Activated naive CD4-positive, alpha-beta T cell treated with anti-CD3 and anti-CD28 coated beads for 36 hours (primary cell): ENCODE results near the gene CCDC85A. TPM values are rescaled to one million over a fixed set of nuclear protein-coding genes. Genes with fewer than 3 reads are reported as not detected.

Source experiments
- CTCF ChIA-PET: fragments of 350-600 bp; sonication (Branson Sonifier 250); formaldehyde crosslinking; loops from one replicate; lab custom pipeline; 2021; ENCODE audit warnings: antibody characterized with exemption; lab: Charles Lee
- DNase-seq: peaks from one replicate; pipeline ENCODE4 v3.0.0-alpha.2; 2020
- H3K27ac Mint-ChIP-seq: one replicate; pipeline ENCODE4 v1.8.0; 2021; ENCODE audit warnings: mild to moderate bottlenecking, mixed read lengths
- H3K27me3 Mint-ChIP-seq: one replicate; pipeline ENCODE4 v1.8.0; 2021; ENCODE audit warnings: low read depth, mixed read lengths
- H3K36me3 Mint-ChIP-seq: one replicate; pipeline ENCODE4 v1.8.0; 2021; ENCODE audit warnings: low read depth, mixed read lengths
- H3K4me1 Mint-ChIP-seq: one replicate; pipeline ENCODE4 v1.8.0; 2021; ENCODE audit warnings: low read depth, mixed read lengths
- H3K4me3 Mint-ChIP-seq: one replicate; pipeline ENCODE4 v1.8.0; 2021; ENCODE audit warnings: mild to moderate bottlenecking, moderate library complexity, mixed read lengths
- H3K9me3 Mint-ChIP-seq: one replicate; pipeline ENCODE4 v1.8.0; 2021; ENCODE audit warnings: mixed read lengths
- intact Hi-C: fragments of 100-400 bp; cut with micrococcal nuclease; formaldehyde crosslinking; loops from one replicate; pipeline ENCODE4 v1.15.1; 2023
- total RNA-seq, 2 experiments: library from RNA; stranded (reverse); gene quantifications; one replicate each; pipeline ENCODE4 v1.2.3, GENCODE V29; 2021

Gene CCDC85A
- total RNA-seq, 2 experiments from 2014 or later, result not detected

GRCh38 chr2:56175779-56176178 lies 8.0 kb upstream of the CCDC85A start:
- Mint-ChIP-seq H3K4me3 (no peak overlapping the region), H3K9me3 (no peaks in the 10 kb centered on the region), H3K4me1 (no peaks in the 10 kb centered on the region), H3K36me3 (no peaks in the 10 kb centered on the region), H3K27ac (no peak overlapping the region), H3K27me3 (peaks cover 12% of the 10 kb centered on the region)
- CTCF ChIA-PET, result no interaction called here
- DNase-seq, result no peak
- intact Hi-C loops, result no loop called here

- CTCF ChIA-PET, result interaction anchor here (0.6 kb wide), 1 partner anchor 476 kb away, joined by 5 read pairs; no protein-coding TSS in a partner anchor
These were observed 6.2 kb upstream of the CCDC85A start for GRCh38 chr2:56177420-56178220.

GRCh38 chr2:56179931-56180330 lies 3.9 kb upstream of the CCDC85A start:
- intact Hi-C loops, result no loop called here
- Mint-ChIP-seq H3K27ac (no peak overlapping the region), H3K9me3 (no peaks in the 10 kb centered on the region), H3K36me3 (no peaks in the 10 kb centered on the region), H3K4me3 (no peak overlapping the region), H3K27me3 (peaks cover 32% of the 10 kb centered on the region), H3K4me1 (peaks cover under 1% of the 10 kb centered on the region)
- no peak for DNase-seq
- CTCF ChIA-PET, result no interaction called here

More at GRCh38 chr2:56177420-56178220, 6.2 kb upstream of the CCDC85A start:
- H3K9me3 Mint-ChIP-seq, result no peaks in the 10 kb centered on the region
- no peak for DNase-seq
- H3K4me3 Mint-ChIP-seq, result no peak overlapping the region
- intact Hi-C loops, result no loop called here
- H3K27ac Mint-ChIP-seq, result no peak overlapping the region
- no peaks in the 10 kb centered on the region for H3K36me3 Mint-ChIP-seq
- H3K27me3 Mint-ChIP-seq, result peaks cover 24% of the 10 kb centered on the region
- H3K4me1 Mint-ChIP-seq, result no peaks in the 10 kb centered on the region

GRCh38 chr2:56182420-56182819 lies 1.4 kb upstream of the CCDC85A start:
- CTCF ChIA-PET, result interaction anchor here (1.4 to 2.3 kb wide), 3 partner anchors 19 to 1335 kb away, joined by 4 to 8 read pairs (median 6); no protein-coding TSS in a partner anchor
- no peak for DNase-seq
- Mint-ChIP-seq H3K27ac (no peak overlapping the region), H3K27me3 (peaks cover 52% of the 10 kb centered on the region), H3K4me1 (peaks cover 3% of the 10 kb centered on the region), H3K4me3 (no peak overlapping the region), H3K9me3 (no peaks in the 10 kb centered on the region), H3K36me3 (no peaks in the 10 kb centered on the region)
- intact Hi-C loops, result loop anchor here (2.0 kb wide), 1 partner anchor 464 kb away; no protein-coding TSS in a partner anchor

GRCh38 chr2:56184500-56185011 lies 766 bp downstream of the CCDC85A start:
- Mint-ChIP-seq H3K4me1 (peaks cover 3% of the 10 kb centered on the region), H3K4me3 (no peak overlapping the region), H3K9me3 (no peaks in the 10 kb centered on the region), H3K27me3 (peaks cover 60% of the 10 kb centered on the region), H3K36me3 (no peaks in the 10 kb centered on the region), H3K27ac (no peak overlapping the region)
- peak; percentile 6 for DNase-seq
- CTCF ChIA-PET, result interaction anchor here (0.9 to 2.3 kb wide), 3 partner anchors 10 to 29 kb away, joined by 3 to 11 read pairs (median 8); no protein-coding TSS in a partner anchor
- intact Hi-C loops, result no loop called here

GRCh38 chr2:56185101-56185581 lies 1.4 kb downstream of the CCDC85A start:
- CTCF ChIA-PET, result interaction anchor here (2.1 kb wide), 1 partner anchor 9 kb away, joined by 11 read pairs; no protein-coding TSS in a partner anchor
- DNase-seq, result no peak
- H3K4me3 Mint-ChIP-seq, result no peak overlapping the region
- intact Hi-C loops, result no loop called here
- peaks cover 3% of the 10 kb centered on the region for H3K4me1 Mint-ChIP-seq
- no peak overlapping the region for H3K27ac Mint-ChIP-seq
- peaks cover 60% of the 10 kb centered on the region for H3K27me3 Mint-ChIP-seq
- H3K36me3 Mint-ChIP-seq, result no peaks in the 10 kb centered on the region
- no peaks in the 10 kb centered on the region for H3K9me3 Mint-ChIP-seq

- Mint-ChIP-seq H3K36me3 (no peaks in the 10 kb centered on the region), H3K4me3 (no peak overlapping the region), H3K27ac (no peak overlapping the region), H3K27me3 (peaks cover 62% of the 10 kb centered on the region), H3K4me1 (peaks cover 3% of the 10 kb centered on the region), H3K9me3 (no peaks in the 10 kb centered on the region)
- CTCF ChIA-PET, result no interaction called here
- DNase-seq, result no peak
- intact Hi-C loops, result no loop called here
These were observed 1.8 kb downstream of the CCDC85A start for GRCh38 chr2:56185582-56186046.

- intact Hi-C loops, result no loop called here
- CTCF ChIA-PET, result no interaction called here
- no peak overlapping the region for H3K4me3 Mint-ChIP-seq
These were observed 7.8 kb downstream of the CCDC85A start for GRCh38 chr2:56191617-56192016.

GRCh38 chr2:56192664-56193305 lies 9.0 kb downstream of the CCDC85A start:
- Mint-ChIP-seq H3K36me3 (no peaks in the 10 kb centered on the region), H3K4me3 (no peak overlapping the region), H3K4me1 (no peaks in the 10 kb centered on the region), H3K27ac (no peak overlapping the region), H3K27me3 (peaks cover 28% of the 10 kb centered on the region), H3K9me3 (no peaks in the 10 kb centered on the region)
- CTCF ChIA-PET, result no interaction called here
- intact Hi-C loops, result no loop called here
- no peak for DNase-seq

More at GRCh38 chr2:56191617-56192016, 7.8 kb downstream of the CCDC85A start:
- H3K9me3 Mint-ChIP-seq, result no peaks in the 10 kb centered on the region
- no peak for DNase-seq
- H3K4me1 Mint-ChIP-seq, result no peaks in the 10 kb centered on the region
- no peaks in the 10 kb centered on the region for H3K36me3 Mint-ChIP-seq
- H3K27me3 Mint-ChIP-seq, result peaks cover 39% of the 10 kb centered on the region
- no peak overlapping the region for H3K27ac Mint-ChIP-seq

- intact Hi-C loops, result no loop called here
- Mint-ChIP-seq H3K36me3 (no peaks in the 10 kb centered on the region), H3K4me1 (no peaks in the 10 kb centered on the region), H3K9me3 (no peaks in the 10 kb centered on the region), H3K27ac (no peak overlapping the region), H3K4me3 (no peak overlapping the region), H3K27me3 (peaks cover 15% of the 10 kb centered on the region)
- CTCF ChIA-PET, result interaction anchor here (0.7 kb wide), 1 partner anchor 434 kb away, joined by 3 read pairs; no protein-coding TSS in a partner anchor
- DNase-seq, result no peak
These were observed 11.8 kb downstream of the CCDC85A start for GRCh38 chr2:56195563-56195962.

GRCh38 chr2:56197816-56198215 lies 14.0 kb downstream of the CCDC85A start:
- CTCF ChIA-PET, result interaction anchor here (0.6 kb wide), 1 partner anchor 24 kb away, joined by 4 read pairs; no protein-coding TSS in a partner anchor
- intact Hi-C loops, result no loop called here
- Mint-ChIP-seq H3K36me3 (no peaks in the 10 kb centered on the region), H3K4me1 (no peaks in the 10 kb centered on the region), H3K27me3 (peaks cover 3% of the 10 kb centered on the region), H3K9me3 (no peaks in the 10 kb centered on the region), H3K27ac (no peak overlapping the region), H3K4me3 (no peak overlapping the region)
- DNase-seq, result no peak

- DNase-seq, result no peak
- no peaks in the 10 kb centered on the region for H3K36me3 Mint-ChIP-seq
- intact Hi-C loops, result no loop called here
- no peak overlapping the region for H3K4me3 Mint-ChIP-seq
- H3K4me1 Mint-ChIP-seq, result no peaks in the 10 kb centered on the region
- no peak overlapping the region for H3K27ac Mint-ChIP-seq
- CTCF ChIA-PET, result no interaction called here
- peaks cover 2% of the 10 kb centered on the region for H3K27me3 Mint-ChIP-seq
- no peaks in the 10 kb centered on the region for H3K9me3 Mint-ChIP-seq
These were observed 15.1 kb downstream of the CCDC85A start for GRCh38 chr2:56198936-56199335.
